Bronchial epithelial cell (primary cell): ENCODE data around the gene EPO. TPM values are rescaled to one million over a fixed set of nuclear protein-coding genes. Genes with fewer than 3 reads are reported as not detected.

ENCODE experiments used
- DNase-seq: peaks from one replicate; pipeline ENCODE4 v3.0.0-alpha.2; 2010; ENCODE audit warnings: low read depth
- FAIRE-seq: peaks from 2 replicates; lab custom pipeline; 2011; peaks lifted over from hg19 to GRCh38; lab: Jason Lieb, UNC
- H3K27me3 ChIP-seq: 2 replicates; pipeline ENCODE4 v1.5.1; 2011; ENCODE audit warnings: low read length; ENCODE audit not compliant: control insufficient read depth, insufficient read depth
- H3K36me3 ChIP-seq: 2 replicates; pipeline ENCODE4 v1.5.1; 2011; ENCODE audit warnings: low read length; ENCODE audit not compliant: control insufficient read depth, insufficient read depth
- H3K4me3 ChIP-seq: 2 replicates; pipeline ENCODE4 v1.5.1; 2011; ENCODE audit warnings: mild to moderate bottlenecking, low read depth, low read length, control low read depth
- total RNA-seq: library from RNA; depleted of rRNA; stranded (reverse); fragments of >200 nt; gene quantifications from 2 replicates; pipeline ENCODE4 v1.2.1, GENCODE V29; 2014
- TF ChIP-seq, protein P1 (sequence below): IDR thresholded peaks from 2 replicates; pipeline ENCODE4 v1.5.1; 2011; ENCODE audit warnings: mild to moderate bottlenecking, moderate library complexity, low read length, control low read depth, inconsistent platforms; ENCODE audit not compliant: insufficient read depth, severe bottlenecking

The EPO gene
- total RNA-seq = not detected in 2 replicates

DNA sequence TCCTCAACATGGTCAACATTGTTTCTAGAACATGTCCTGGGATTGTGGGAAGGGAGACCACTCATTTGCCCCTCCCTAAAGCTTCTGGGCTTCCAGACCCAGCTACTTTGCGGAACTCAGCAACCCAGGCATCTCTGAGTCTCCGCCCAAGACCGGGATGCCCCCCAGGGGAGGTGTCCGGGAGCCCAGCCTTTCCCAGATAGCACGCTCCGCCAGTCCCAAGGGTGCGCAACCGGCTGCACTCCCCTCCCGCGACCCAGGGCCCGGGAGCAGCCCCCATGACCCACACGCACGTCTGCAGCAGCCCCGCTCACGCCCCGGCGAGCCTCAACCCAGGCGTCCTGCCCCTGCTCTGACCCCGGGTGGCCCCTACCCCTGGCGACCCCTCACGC lies at the start of gene EPO:
TSS of gene EPO (plus strand) at position 190 of the 392 bp plus-strand sequence. CDS start 513 bp downstream, outside the sequence.
- Histone ChIP-seq H3K4me3 (no peak within 1 kb of the TSS), H3K36me3 (no peaks in the 10 kb centered on the region), H3K27me3 (peaks cover 33% of the 10 kb centered on the region)
- TF ChIP-seq, protein P1, sequence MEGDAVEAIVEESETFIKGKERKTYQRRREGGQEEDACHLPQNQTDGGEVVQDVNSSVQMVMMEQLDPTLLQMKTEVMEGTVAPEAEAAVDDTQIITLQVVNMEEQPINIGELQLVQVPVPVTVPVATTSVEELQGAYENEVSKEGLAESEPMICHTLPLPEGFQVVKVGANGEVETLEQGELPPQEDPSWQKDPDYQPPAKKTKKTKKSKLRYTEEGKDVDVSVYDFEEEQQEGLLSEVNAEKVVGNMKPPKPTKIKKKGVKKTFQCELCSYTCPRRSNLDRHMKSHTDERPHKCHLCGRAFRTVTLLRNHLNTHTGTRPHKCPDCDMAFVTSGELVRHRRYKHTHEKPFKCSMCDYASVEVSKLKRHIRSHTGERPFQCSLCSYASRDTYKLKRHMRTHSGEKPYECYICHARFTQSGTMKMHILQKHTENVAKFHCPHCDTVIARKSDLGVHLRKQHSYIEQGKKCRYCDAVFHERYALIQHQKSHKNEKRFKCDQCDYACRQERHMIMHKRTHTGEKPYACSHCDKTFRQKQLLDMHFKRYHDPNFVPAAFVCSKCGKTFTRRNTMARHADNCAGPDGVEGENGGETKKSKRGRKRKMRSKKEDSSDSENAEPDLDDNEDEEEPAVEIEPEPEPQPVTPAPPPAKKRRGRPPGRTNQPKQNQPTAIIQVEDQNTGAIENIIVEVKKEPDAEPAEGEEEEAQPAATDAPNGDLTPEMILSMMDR = no peak
- DNase-seq (no peak), FAIRE-seq (no peak)

DNA sequence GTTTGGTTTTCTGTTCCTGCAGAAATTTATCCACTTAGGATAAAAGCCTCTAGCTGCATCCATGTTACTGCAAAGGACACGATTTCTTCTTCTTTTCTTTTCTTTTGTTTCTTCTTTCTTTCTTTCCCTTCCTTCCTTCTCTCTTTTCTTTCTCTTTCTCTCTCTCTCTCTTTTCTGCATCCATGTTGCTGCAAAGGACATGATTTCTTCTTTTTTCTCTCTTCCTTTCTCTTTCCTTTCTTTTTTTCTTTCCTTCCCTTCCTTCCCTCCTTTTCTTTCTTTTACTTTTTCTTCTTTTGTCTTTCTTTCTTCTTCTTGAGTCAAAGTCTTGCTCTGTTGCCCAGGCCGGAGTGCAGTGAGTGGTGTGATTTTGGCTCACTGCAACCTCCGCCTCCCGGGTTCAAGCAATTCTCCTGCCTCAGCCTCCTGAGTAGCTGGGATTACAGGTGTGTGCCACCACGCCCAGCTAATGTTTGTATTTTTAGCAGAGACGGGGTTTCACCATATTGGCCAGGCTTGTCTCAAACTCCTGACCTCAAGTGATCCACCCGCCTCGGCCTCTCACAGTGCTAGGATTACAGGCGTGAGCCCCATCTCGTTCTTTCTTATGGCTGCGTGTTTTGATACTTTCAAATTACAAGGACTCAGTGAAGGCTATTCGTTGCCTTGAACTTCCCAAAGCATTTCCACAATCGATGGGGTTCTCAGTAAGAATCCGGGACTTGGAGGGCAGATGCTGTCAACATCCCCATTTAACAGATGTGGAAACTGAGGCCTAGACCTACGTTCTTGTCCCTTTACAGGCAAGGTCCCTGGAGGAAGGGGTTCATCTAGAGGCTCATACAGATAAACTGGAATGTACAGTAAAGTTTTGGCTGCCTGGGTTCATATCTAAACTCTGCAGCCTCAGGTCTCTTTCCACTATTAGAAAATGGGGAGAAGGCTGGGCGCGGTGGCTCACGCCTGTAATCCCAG lies 48.6 kb upstream of the EPO start:
- no peak overlapping the region for H3K4me3 ChIP-seq
- DNase-seq (no peak), FAIRE-seq (no peak)
- H3K27me3 ChIP-seq = no peaks in the 10 kb centered on the region
- peaks cover 4% of the 10 kb centered on the region for H3K36me3 ChIP-seq
- TF ChIP-seq, protein P1 = no peak

DNA sequence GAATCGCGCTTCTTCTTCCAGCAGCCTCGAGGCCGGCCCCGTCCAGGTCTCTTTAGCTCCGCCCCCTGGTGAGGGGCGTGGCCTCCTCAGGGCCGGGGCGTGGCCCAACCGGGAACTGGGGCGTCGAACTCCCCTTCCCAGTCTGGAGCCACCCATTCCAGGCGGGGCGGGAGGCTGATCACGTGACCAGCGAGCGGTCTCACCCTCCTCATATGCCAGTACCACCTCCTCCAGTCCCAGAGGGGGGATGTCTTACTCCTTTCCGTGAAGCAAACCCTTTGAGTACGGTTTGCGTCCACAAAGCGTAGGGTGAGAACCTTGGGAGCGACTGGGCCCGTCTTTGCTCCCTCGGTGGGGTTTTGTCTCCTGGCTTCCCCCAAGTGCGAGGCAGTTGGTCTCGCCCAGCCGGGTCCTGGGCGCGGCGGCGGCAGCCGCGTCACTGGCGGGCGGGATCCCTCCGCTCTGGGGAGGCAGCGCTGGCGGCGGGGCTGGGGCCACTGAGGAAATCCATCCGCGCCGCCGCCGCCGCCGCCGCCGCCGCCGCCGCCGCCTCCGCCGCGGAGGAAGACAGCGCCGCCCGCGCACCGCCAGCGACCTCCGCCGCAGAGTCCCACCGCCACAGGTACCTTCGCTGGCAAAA lies 46.8 kb upstream of the EPO start, which contains the start of gene GNB2:
TSS of gene GNB2 (plus strand) at position 439 of the 640 bp plus-strand sequence. CDS start 2,526 bp downstream, outside the sequence.
- no peak for FAIRE-seq
- DNase-seq = peak; percentile 92
- peaks cover 19% of the 10 kb centered on the region for H3K36me3 ChIP-seq
- H3K27me3 ChIP-seq = no peaks in the 10 kb centered on the region
- TF ChIP-seq, protein P1 = no peak
- H3K4me3 ChIP-seq = peak within 1 kb of the TSS; percentile 90

DNA sequence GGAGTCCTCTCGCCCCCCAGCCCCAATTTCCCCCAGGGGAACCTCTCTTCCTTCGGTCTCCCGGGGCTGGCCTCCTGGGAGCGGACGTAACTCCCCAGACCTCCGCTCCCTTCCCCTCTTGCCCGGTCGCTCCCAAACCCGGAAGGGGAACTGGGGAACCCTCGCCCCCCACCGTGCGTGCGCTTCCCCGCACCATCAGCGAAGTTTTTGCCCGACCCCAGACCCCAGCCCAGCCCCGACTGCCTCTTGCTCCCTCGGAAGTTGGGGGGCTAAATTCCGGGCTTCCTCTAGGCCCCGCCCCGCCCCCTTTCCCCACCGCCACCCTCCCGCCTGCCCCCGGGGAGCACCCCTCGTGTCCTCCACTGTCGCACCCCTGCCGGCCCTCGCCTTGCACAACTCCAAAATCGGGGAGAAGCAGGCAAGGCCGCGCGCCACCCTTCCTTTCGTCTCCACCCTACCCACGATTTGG lies 46.3 kb upstream of the EPO start:
- Histone ChIP-seq H3K36me3 (peaks cover 20% of the 10 kb centered on the region), H3K4me3 (peak overlapping the region; percentile 90), H3K27me3 (no peaks in the 10 kb centered on the region)
- FAIRE-seq (no peak), DNase-seq (no peak)
- TF ChIP-seq, protein P1 = no peak

DNA sequence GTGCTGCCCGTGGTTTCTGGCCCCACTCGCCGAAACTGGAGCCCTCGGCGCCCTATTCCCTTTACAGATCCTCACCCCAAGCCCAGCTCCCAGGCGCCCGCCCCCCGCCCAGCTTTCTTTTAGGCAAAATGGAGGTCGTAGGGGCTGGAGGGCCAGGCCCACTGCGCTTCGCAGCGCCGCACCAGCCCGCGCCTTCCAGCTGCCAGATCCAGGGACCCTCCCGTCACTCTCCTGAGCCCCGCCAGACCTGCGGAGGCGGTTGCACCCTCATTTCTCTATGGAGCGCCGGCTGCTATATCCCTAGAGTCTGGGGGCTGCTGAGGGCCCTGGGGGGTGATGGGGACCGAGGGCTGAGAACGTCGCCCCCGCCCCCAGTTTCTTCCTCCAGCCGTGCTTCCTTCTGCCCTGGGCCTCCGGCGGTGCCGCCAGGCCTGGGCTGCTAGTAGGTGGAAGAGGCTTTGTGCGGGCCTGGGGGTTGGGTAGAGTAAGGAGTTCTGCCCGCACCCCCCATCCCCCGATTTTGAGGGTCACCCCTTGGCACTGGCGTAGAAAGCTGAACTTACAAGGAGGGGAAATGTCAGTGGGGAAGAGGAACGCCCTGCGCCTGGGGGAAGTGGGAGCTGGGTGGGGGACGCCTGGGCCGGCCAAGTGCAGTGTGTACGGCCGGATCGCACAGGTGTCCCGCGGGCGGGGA lies 45.7 kb upstream of the EPO start:
- Histone ChIP-seq H3K4me3 (peak overlapping the region; percentile 90), H3K36me3 (peaks cover 22% of the 10 kb centered on the region), H3K27me3 (no peaks in the 10 kb centered on the region)
- no peak for FAIRE-seq
- TF ChIP-seq, protein P1 = no peak
- DNase-seq = no peak
